NK-92 (cell line): Measurements from ENCODE around the gene PRRC1.
"Not testable (repeated sequence)": the region's sequence is repeated elsewhere in the genome, so short reads cannot be mapped to it uniquely, and the experiment has no call there.

Source experiments
- DNase-seq: peaks from one replicate; lab custom pipeline; 2025; ENCODE audit not compliant: unreplicated experiment; lab: John Stamatoyannopoulos, UW

PRRC1 gene

GRCh38 chr5:127545249-127545648 is 27.8 kb downstream of the PRRC1 start:
- DNase-seq = not testable (repeated sequence)

- DNase-seq = no peak
These were observed 32.1 kb downstream of the PRRC1 start for GRCh38 chr5:127549551-127549950.

GRCh38 chr5:127550652-127551409 is 33.4 kb downstream of the PRRC1 start:
- DNase-seq = no peak

GRCh38 chr5:127551410-127552041 is 34.1 kb downstream of the PRRC1 start:
- no peak for DNase-seq

- DNase-seq = no peak
These were observed 38.4 kb downstream of the PRRC1 start for GRCh38 chr5:127555826-127556225.

GRCh38 chr5:127556609-127557334 is 39.3 kb downstream of the PRRC1 start:
- DNase-seq = no peak

- no peak for DNase-seq
These were observed 40.8 kb downstream of the PRRC1 start for GRCh38 chr5:127558273-127558672.

GRCh38 chr5:127561254-127561653 is 43.8 kb downstream of the PRRC1 start:
- DNase-seq = no peak

- no peak for DNase-seq
These were observed 44.8 kb downstream of the PRRC1 start for GRCh38 chr5:127562252-127562651.

- DNase-seq = no peak
These were observed 45.7 kb downstream of the PRRC1 start for GRCh38 chr5:127563136-127563535.

- no peak for DNase-seq
These were observed 46.7 kb downstream of the PRRC1 start for GRCh38 chr5:127564002-127564769.

- no peak for DNase-seq
These were observed 48.3 kb downstream of the PRRC1 start for GRCh38 chr5:127565586-127566270.

GRCh38 chr5:127567026-127567768 is 49.8 kb downstream of the PRRC1 start:
- no peak for DNase-seq

- DNase-seq = no peak
These were observed 50.7 kb downstream of the PRRC1 start for GRCh38 chr5:127568166-127568565.

GRCh38 chr5:127569471-127569870 is 52.0 kb downstream of the PRRC1 start:
- DNase-seq = not testable (repeated sequence)

GRCh38 chr5:127571314-127572131 is 54.1 kb downstream of the PRRC1 start:
- DNase-seq = no peak

- no peak for DNase-seq
These were observed 55.5 kb downstream of the PRRC1 start for GRCh38 chr5:127572930-127573329.

- no peak for DNase-seq
These were observed 57.6 kb downstream of the PRRC1 start for GRCh38 chr5:127574852-127575679.
